ENCODE results near the gene LRMDA.

LRMDA gene

GRCh38 chr10:75402486-75403143 is 28.8 kb upstream of the LRMDA start:
- peak; percentile 91 for DNase-seq

- DNase-seq = peak; percentile 49
Observed at GRCh38 chr10:75403144-75403938, 28.1 kb upstream of the LRMDA start.

- peak; percentile 53 for DNase-seq
Observed at GRCh38 chr10:75403939-75404814, 27.2 kb upstream of the LRMDA start.

- peak; percentile 17 for DNase-seq
Observed at GRCh38 chr10:75404815-75405597, 26.4 kb upstream of the LRMDA start.

GRCh38 chr10:75405598-75406461 is 25.6 kb upstream of the LRMDA start:
- no peak for DNase-seq

- no peak for DNase-seq
Observed at GRCh38 chr10:75406462-75407223, 24.8 kb upstream of the LRMDA start.

GRCh38 chr10:75407224-75407712 is 24.2 kb upstream of the LRMDA start:
- DNase-seq = no peak

GRCh38 chr10:75407713-75408508 is 23.5 kb upstream of the LRMDA start:
- no peak for DNase-seq

- DNase-seq = no peak
Observed at GRCh38 chr10:75408509-75408875, 22.9 kb upstream of the LRMDA start.

- DNase-seq = peak; percentile 63
Observed at GRCh38 chr10:75408911-75409885, 22.2 kb upstream of the LRMDA start.

- DNase-seq = peak; percentile 18
Observed at GRCh38 chr10:75410132-75411005, 21.1 kb upstream of the LRMDA start.

- DNase-seq = no peak
Observed at GRCh38 chr10:75414527-75414926, 16.9 kb upstream of the LRMDA start.

GRCh38 chr10:75417522-75417927 is 13.9 kb upstream of the LRMDA start:
- DNase-seq = peak; percentile 71

- DNase-seq = no peak
Observed at GRCh38 chr10:75418293-75418692, 13.1 kb upstream of the LRMDA start.

GRCh38 chr10:75418712-75419111 is 12.7 kb upstream of the LRMDA start:
- DNase-seq = no peak

- DNase-seq = no peak
Observed at GRCh38 chr10:75422913-75423312, 8.5 kb upstream of the LRMDA start.

- DNase-seq = no peak
Observed at GRCh38 chr10:75424571-75424970, 6.9 kb upstream of the LRMDA start.
